AG04450 (cell line): ENCODE results near the gene JAML. TPM values are rescaled to one million over a fixed set of nuclear protein-coding genes. Genes with fewer than 3 reads are reported as not detected.
A peak's percentile ranks its signal among the peaks of the same experiment; 100 is the strongest.

ENCODE experiments used
- CTCF ChIA-PET: fragments of 300-600, 350-600 bp; formaldehyde crosslinking; extraction: SDS; loops from one replicate; lab custom pipeline; 2022; ENCODE audit warnings: antibody characterized with exemption, inconsistent platforms; lab: Charles Lee
- POLR2A ChIA-PET: fragments of 350-600 bp; formaldehyde crosslinking; extraction: SDS; loops from one replicate; lab custom pipeline; 2021; ENCODE audit warnings: antibody characterized with exemption, inconsistent platforms; lab: Yijun Ruan, JAX
- DNase-seq: peaks from one replicate; pipeline ENCODE4 v3.0.0-alpha.2; 2011; ENCODE audit warnings: low read depth, low spot score
- H3K27ac ChIP-seq: one replicate; pipeline ENCODE4 v1.5.1; 2012; ENCODE audit warnings: low read depth, low read length, control low read depth
- H3K27me3 ChIP-seq: one replicate; pipeline ENCODE4 v1.6.0; 2012; ENCODE audit warnings: low read length; ENCODE audit not compliant: control insufficient read depth, insufficient read depth
- H3K4me3 ChIP-seq: 2 replicates; pipeline ENCODE4 v1.5.1; 2011; ENCODE audit warnings: mild to moderate bottlenecking, low read depth, low read length, control low read depth
- H3K9me3 ChIP-seq: 2 replicates; pipeline ENCODE4 v1.5.1; 2012; ENCODE audit warnings: low read length; ENCODE audit not compliant: control insufficient read depth, insufficient read depth
- CTCF ChIP-seq: IDR thresholded peaks from 2 replicates; pipeline ENCODE4 v1.5.1; 2011; ENCODE audit warnings: low read depth, low read length, control low read depth, inconsistent platforms
- polyA plus RNA-seq: library from polyadenylated mRNA; depleted of rRNA; stranded (reverse); fragments of >200 nt; gene quantifications from 2 replicates; pipeline ENCODE4 v1.2.3, GENCODE V29; 2011

The JAML gene
- polyA plus RNA-seq, 1 experiment: not detected

GRCh38 chr11:118171269-118172062 lies 53.3 kb downstream of the JAML start:
- Histone ChIP-seq H3K27ac (no peak overlapping the region), H3K4me3 (no peak overlapping the region), H3K27me3 (peaks cover 31% of the 10 kb centered on the region), H3K9me3 (no peaks in the 10 kb centered on the region)
- peak; percentile 83 for TF ChIP-seq CTCF
- peak; percentile 8 for DNase-seq
- POLR2A ChIA-PET: no interaction called here
- CTCF ChIA-PET: interaction anchor here (0.6 to 4.4 kb wide), 30 partner anchors 8 to 364 kb away, joined by 3 to 71 read pairs (median 4); partner anchors contain the start of gene SCN4B

- Histone ChIP-seq H3K27ac (no peak overlapping the region), H3K4me3 (no peak overlapping the region), H3K27me3 (peaks cover 28% of the 10 kb centered on the region), H3K9me3 (no peaks in the 10 kb centered on the region)
- no peak for TF ChIP-seq CTCF
- DNase-seq: no peak
- POLR2A ChIA-PET: no interaction called here
- CTCF ChIA-PET: interaction anchor here (0.6 to 4.4 kb wide), 27 partner anchors 8 to 363 kb away, joined by 3 to 71 read pairs (median 4); partner anchors contain the start of gene SCN4B
Observed at GRCh38 chr11:118170882-118171268, 53.9 kb downstream of the JAML start.

GRCh38 chr11:118170231-118170630 lies 54.6 kb downstream of the JAML start:
- peaks cover 22% of the 10 kb centered on the region for H3K27me3 ChIP-seq
- CTCF ChIA-PET: interaction anchor here (0.7 to 4.4 kb wide), 4 partner anchors 14 to 226 kb away, joined by 5 to 71 read pairs (median 12); no protein-coding TSS in a partner anchor
- POLR2A ChIA-PET: no interaction called here
- no peak for TF ChIP-seq CTCF
- H3K9me3 ChIP-seq: no peaks in the 10 kb centered on the region
- no peak overlapping the region for H3K4me3 ChIP-seq
- no peak for DNase-seq
- H3K27ac ChIP-seq: no peak overlapping the region

GRCh38 chr11:118169300-118170140 lies 55.3 kb downstream of the JAML start:
- ChIA-PET POLR2A (no interaction called here), CTCF (interaction anchor here (2.0 to 4.4 kb wide), 3 partner anchors 13 to 184 kb away, joined by 7 to 71 read pairs (median 18); no protein-coding TSS in a partner anchor)
- no peak for TF ChIP-seq CTCF
- Histone ChIP-seq H3K27ac (no peak overlapping the region), H3K9me3 (no peaks in the 10 kb centered on the region), H3K4me3 (no peak overlapping the region), H3K27me3 (peaks cover 21% of the 10 kb centered on the region)
- DNase-seq: no peak
